ENCODE measurements around the gene FAM78B.

FAM78B gene

DNA sequence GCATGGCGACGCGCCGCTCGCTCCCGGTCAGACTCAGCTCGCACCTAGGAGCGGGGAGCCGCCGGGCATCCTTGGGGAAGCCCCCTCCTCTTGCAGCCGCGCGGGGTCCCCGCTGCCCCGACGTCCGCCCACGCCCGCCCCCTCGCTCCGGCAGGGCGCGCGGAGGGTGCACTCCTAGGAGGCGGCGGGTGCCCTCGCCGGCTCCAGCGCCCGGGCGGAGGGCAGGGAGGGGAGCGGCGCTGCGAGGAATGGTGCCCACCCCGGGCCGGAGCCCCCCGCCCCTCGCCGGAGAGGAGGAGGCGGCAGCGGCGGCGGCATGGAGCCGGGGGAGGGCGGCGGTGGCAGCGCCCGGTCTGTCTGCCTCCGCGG lies 488 bp downstream of the FAM78B start:
- H3K4me3 ChIP-seq (ENCODE audit: control insufficient read depth, low read depth, low read length), result no peak overlapping the region
- TF ChIP-seq, protein P1, sequence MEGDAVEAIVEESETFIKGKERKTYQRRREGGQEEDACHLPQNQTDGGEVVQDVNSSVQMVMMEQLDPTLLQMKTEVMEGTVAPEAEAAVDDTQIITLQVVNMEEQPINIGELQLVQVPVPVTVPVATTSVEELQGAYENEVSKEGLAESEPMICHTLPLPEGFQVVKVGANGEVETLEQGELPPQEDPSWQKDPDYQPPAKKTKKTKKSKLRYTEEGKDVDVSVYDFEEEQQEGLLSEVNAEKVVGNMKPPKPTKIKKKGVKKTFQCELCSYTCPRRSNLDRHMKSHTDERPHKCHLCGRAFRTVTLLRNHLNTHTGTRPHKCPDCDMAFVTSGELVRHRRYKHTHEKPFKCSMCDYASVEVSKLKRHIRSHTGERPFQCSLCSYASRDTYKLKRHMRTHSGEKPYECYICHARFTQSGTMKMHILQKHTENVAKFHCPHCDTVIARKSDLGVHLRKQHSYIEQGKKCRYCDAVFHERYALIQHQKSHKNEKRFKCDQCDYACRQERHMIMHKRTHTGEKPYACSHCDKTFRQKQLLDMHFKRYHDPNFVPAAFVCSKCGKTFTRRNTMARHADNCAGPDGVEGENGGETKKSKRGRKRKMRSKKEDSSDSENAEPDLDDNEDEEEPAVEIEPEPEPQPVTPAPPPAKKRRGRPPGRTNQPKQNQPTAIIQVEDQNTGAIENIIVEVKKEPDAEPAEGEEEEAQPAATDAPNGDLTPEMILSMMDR (conservative IDR thresholded peaks at IDR 0.05; ENCODE audit: control insufficient read depth, insufficient read depth, low read depth, low read length), result no peak
- DNase-seq (ENCODE audit: low read depth), result no peak

DNA sequence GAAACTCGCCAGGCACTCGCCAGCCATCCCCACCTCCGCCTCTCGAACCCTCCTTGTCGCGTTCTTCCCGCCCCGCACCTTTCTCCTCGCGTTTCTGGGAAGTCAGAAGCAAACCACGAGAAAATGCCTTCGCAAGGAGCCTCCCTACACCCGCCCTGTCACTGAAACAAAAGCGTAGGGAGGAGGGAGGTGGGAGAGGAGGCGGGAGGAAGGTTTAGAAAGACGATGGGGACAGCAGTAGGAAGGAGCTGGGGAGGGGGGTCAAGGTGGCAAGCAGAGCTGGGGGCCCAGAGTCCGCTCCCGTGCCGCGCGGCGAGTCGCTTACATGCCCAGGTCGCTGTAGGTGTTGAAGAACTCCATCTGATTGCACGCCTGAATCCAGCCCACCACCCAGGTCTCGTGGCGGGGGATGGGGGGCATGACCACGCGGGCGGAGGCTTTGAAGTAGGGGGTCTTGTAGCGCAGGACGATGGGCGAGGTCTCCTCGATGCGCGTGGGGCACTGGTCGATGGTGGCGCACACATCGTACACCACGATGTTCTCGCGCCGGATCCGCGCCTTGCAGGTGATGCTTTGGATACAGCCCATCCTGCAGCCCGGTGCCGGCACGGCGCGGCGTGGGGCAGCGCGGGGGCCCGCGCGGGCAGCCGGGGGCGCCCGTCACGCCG lies 1.0 kb downstream of the FAM78B start:
- peak overlapping the region; percentile 9 for H3K4me3 ChIP-seq (ENCODE audit: control insufficient read depth, low read depth, low read length)
- peak; percentile 11 for DNase-seq (ENCODE audit: low read depth)
- TF ChIP-seq, protein P1 (conservative IDR thresholded peaks at IDR 0.05; ENCODE audit: control insufficient read depth, insufficient read depth, low read depth, low read length), result no peak

DNA sequence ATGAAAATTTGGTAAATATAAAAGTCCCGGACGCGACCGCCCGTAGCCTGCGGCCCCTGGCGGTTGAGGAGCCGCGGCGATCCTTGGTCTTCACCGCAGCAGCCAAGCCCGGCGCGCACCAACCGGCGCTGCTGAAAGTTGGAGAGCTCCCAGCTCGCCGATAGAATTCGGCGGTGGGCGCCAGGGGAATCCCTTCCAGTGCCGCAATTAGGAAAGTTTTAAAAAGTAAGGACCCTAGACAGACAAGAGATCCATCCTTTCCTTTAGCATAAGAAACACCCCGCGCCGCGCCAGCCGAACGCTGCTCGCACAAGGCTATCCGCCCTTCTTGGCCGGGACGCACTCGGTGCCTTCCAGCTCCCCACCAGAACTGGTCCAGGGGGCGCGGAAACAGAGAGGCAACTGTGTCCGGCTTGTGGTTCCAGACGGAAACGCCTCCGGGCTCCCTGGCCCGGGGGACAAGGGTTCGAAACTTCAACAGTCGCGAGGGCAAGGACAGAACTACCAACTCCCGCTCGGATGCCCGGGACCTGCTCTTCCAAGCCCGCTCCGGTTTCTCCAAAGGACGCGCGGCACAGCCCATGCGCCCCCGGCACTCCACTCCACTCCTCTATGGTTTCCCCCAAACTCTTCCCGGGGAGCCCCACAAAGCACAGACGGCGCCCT lies 1.7 kb downstream of the FAM78B start:
- peak overlapping the region; percentile 9 for H3K4me3 ChIP-seq (ENCODE audit: control insufficient read depth, low read depth, low read length)
- TF ChIP-seq, protein P1 (conservative IDR thresholded peaks at IDR 0.05; ENCODE audit: control insufficient read depth, insufficient read depth, low read depth, low read length), result peak; percentile 43
- DNase-seq (ENCODE audit: low read depth), result peak; percentile 48

DNA sequence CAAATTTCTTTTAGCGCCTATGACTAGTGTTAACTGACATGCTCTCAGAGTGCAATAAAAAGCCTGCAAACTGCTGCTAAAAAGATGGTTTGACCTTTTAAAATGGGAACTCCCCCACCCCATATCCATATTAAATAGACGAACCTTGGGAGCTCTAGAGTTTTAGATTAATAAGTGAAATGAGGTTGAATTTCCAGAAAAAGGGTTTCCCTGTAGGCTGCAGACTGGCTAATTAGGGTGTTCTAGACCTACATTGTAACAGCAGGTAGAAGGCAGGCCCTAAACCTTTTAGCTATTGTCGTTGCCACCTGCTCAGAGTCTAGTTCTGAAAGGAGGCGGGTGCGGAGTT lies 2.2 kb downstream of the FAM78B start:
- no peak overlapping the region for H3K4me3 ChIP-seq (ENCODE audit: control insufficient read depth, low read depth, low read length)
- TF ChIP-seq, protein P1 (conservative IDR thresholded peaks at IDR 0.05; ENCODE audit: control insufficient read depth, insufficient read depth, low read depth, low read length), result no peak
- no peak for DNase-seq (ENCODE audit: low read depth)

DNA sequence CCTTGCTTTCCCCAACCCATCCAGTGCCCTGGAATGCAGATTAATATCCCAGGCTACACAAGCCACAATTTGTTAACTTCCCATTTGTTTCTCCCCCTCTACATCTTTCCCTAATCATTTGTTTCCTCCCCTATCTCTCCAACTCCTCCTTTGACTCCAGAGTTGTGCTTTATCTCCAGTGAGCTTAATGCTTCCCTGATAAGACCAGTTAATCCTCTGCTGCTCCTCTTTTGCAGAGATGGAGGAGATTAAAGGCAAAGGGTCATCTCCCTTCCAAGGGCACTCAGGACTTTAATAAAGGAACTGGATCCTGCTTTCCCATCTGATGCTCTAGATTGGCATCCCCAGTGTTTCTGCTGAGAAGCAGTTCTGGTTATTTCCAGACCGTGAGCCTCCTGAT lies 7.1 kb downstream of the FAM78B start:
- no peak overlapping the region for H3K4me3 ChIP-seq (ENCODE audit: control insufficient read depth, low read depth, low read length)
- TF ChIP-seq, protein P1 (conservative IDR thresholded peaks at IDR 0.05; ENCODE audit: control insufficient read depth, insufficient read depth, low read depth, low read length), result no peak
- no peak for DNase-seq (ENCODE audit: low read depth)

DNA sequence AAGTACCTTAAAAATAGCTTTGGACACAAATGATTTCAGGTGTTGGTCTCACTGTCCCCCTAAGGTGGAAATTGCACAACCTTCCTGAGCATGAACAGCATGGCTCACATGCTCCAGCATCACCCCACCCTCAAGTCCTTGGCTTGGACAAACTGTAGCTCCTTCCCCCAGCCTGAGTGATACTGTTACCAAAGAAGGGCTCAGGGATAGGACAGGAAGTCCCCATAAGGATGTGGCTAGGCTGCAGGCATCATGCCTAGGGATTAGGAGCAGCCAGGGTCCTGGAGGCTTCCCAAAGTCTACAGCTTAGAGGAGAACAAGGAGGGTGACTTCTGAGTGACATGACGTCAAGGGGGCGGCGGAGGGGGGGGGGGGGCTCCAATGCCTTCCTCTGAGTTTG lies 10.1 kb downstream of the FAM78B start:
- no peak overlapping the region for H3K4me3 ChIP-seq (ENCODE audit: control insufficient read depth, low read depth, low read length)
- no peak for DNase-seq (ENCODE audit: low read depth)
- TF ChIP-seq, protein P1 (conservative IDR thresholded peaks at IDR 0.05; ENCODE audit: control insufficient read depth, insufficient read depth, low read depth, low read length), result no peak
